WI38 (cell line): ENCODE results near the gene LASP1.

ENCODE experiments used
- H3K4me3 ChIP-seq: 2 replicates; pipeline ENCODE4 v1.5.1; 2011; ENCODE audit warnings: low read depth, mild to moderate bottlenecking, control low read depth, low read length
- TF ChIP-seq, protein P1 (sequence below): IDR thresholded peaks from 2 replicates; pipeline ENCODE4 v1.5.1; 2012; ENCODE audit warnings: low read depth, mild to moderate bottlenecking, control low read depth, low read length

LASP1 gene

DNA sequence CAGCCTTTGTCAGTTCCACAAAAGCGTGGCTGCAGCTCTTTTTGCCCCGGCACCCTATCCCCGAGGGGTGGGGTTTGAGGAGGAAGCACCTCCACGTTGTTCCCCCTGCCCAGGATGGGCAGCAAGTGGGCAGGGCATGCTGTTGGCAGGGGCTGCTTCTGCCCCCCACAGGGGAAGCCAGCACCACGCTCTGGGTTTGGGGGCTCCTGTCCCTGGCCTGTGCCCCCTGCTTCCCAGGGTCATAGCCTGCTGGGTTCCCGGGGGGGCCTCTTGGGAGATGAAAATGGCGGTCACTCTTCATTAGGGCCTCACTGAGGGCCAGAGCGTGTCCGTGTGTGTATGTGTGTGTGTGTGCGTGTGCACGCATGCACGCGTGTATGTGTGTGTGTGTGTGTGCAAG, 22.8 kb downstream of the LASP1 start:
- H3K4me3 ChIP-seq: no peak overlapping the region
- TF ChIP-seq, protein P1, sequence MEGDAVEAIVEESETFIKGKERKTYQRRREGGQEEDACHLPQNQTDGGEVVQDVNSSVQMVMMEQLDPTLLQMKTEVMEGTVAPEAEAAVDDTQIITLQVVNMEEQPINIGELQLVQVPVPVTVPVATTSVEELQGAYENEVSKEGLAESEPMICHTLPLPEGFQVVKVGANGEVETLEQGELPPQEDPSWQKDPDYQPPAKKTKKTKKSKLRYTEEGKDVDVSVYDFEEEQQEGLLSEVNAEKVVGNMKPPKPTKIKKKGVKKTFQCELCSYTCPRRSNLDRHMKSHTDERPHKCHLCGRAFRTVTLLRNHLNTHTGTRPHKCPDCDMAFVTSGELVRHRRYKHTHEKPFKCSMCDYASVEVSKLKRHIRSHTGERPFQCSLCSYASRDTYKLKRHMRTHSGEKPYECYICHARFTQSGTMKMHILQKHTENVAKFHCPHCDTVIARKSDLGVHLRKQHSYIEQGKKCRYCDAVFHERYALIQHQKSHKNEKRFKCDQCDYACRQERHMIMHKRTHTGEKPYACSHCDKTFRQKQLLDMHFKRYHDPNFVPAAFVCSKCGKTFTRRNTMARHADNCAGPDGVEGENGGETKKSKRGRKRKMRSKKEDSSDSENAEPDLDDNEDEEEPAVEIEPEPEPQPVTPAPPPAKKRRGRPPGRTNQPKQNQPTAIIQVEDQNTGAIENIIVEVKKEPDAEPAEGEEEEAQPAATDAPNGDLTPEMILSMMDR: no peak

DNA sequence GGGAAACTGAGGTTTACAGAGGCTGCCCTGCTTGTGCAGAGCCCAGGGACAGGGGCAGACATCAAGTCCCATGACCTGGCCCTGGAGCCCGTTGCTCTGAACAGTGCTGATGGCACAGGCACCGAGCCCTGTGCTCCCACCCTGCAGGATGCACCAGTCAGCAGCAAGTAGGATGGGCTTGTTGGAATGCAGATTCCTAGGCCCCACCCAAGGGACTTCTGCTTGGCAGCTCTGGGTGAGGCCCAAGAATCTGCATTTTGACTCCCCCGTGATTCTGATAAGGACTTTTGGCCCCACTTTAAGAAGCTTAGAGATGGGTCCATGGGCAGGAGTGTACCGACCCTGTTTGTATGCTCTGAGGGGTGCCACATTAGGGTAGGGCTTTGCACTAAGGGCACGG, 23.3 kb downstream of the LASP1 start:
- TF ChIP-seq, protein P1: no peak
- H3K4me3 ChIP-seq: no peak overlapping the region

DNA sequence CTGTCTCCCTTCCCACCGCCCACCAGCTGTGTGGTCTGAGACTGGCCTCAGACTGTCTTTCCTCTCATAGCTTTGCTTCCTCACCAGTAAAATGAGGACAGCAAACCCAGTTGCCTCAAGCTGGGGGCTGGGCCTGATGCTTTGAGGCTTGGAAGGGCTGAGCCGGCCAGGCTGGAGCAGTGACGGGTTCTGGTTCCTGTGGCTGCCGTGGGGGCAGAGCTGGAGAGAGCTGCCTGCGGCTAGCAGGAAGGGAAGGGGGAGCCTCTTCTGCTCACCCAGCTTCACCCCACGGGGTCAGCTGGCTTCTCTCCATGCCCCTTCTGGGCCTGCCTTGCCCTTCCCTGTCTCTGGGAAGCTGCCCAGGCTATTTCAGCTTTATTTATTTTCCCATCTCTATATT, 23.7 kb downstream of the LASP1 start:
- TF ChIP-seq, protein P1: no peak
- H3K4me3 ChIP-seq: no peak overlapping the region

DNA sequence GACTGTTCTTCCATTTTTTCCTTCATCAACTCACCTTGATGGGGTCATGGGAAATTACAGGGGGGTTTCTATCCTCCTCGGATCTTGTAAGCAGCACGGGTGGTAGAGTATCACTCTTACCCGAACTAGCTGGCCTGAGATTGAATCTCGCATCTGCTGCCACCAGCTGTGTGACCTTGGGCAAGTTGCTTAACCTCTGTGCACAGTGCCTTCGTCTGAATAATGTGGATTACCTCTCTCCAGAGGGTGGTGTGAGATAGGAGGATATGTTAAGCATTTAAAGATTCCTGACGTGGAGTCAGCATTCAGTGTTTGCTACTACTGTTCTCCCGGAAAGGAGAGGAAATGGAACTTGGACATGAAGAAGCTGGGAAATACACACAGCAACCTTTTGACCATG, 24.4 kb downstream of the LASP1 start:
- TF ChIP-seq, protein P1: no peak
- no peak overlapping the region for H3K4me3 ChIP-seq

DNA sequence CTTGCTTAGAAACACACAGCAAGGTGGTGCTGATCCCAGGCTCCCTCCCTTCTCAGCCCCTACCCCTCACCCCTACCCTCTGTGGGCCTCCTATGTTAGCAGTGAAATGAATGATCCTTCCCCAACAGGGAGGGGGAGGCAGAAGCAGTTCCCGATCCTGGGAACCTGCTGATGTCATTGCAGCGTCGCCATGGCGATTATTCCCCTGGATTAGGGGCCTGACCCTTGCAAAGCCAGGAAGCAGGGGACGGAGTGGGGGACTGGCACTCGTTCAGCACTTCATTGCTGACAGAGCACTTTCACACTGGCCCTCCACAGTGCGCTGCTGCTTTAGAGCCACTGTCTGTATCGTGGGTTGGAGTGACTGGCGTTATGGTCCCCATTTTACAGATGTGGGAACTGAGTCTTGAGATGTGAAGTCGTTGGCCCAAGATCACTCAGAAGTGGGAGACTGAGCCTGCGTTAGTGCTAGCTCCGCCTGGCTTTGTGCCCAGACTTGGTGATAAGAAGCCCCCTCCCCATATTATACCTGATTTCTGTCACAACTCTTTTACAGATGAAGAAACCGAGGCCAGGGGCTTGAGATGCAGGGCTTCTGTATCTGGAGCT, 26.6 kb downstream of the LASP1 start:
- TF ChIP-seq, protein P1: no peak
- no peak overlapping the region for H3K4me3 ChIP-seq

DNA sequence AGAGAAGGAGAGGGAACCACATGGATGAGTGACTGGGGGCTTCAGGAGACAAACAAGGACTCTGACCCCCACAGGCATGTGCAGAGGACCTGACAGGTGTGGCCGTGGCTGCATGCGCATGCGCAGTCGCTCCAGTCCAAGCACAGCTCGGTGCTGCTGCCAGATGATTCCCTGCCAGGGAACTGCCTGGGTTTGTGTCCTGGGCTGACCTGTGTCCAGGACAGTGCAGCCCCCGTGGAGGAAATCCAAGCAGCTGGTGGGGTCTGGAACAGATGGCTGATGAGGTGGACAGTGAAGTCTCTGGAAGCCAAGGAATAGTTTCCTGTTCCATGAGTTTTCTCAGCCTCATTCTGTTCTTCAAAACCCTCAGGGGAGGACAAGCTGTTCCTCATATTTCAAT, 27.3 kb downstream of the LASP1 start:
- no peak overlapping the region for H3K4me3 ChIP-seq
- TF ChIP-seq, protein P1: no peak

DNA sequence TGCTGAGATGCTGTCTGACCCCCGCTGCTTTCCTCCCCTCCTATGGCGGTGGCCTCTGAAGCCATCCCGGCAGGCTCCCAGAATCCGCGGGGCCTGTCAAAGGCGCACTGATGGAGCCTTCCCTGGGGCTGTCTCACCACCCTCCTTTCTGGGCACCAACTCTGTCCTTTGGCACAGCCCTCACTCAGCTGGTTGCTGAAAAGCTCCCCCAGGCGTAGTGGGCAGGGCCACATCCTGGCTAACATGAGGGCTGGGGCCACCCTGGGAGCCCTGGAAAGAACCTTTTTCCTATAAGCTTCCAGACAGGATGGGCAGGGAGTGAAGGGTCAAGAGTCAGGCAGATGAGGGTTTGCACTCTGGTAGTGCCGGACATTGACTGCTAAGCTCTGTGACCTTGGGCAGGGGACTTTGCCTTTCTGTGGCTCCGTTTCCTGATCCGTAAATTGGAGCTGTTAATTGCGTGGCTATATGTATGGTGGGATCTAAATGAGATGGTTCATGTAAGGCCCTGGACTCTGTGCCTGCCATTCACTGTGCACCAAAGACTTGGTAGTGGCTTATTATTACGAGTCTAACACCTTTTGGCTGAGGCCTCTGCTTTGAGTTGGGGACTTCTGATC, 27.9 kb downstream of the LASP1 start:
- no peak overlapping the region for H3K4me3 ChIP-seq

More for the DNA sequence above, 27.9 kb downstream of the LASP1 start:
- TF ChIP-seq, protein P1: no peak
